GM11168 (cell line): ENCODE measurements around the gene GLYATL1B.
"Not testable (repeated sequence)": the region's sequence is repeated elsewhere in the genome, so short reads cannot be mapped to it uniquely, and the experiment has no call there.

Experiments used
- in situ Hi-C: fragments of 300-500 bp; cut with MboI; formaldehyde crosslinking; loops from one replicate; pipeline ENCODE4 v1.12.0; 2022; ENCODE audit warnings: low sequenced_read_pairs; ENCODE audit not compliant: unreplicated experiment

GLYATL1B gene

GRCh38 chr11:59086007-59086406, at the start of gene GLYATL1B:
Gene GLYATL1B, plus strand, starts transcription at chr11:59086307. Its CDS starts 0 bp downstream, at chr11:59086307.
- in situ Hi-C loops = loop anchor here (5.0 kb wide), 1 partner anchor 44 kb away; no protein-coding TSS in a partner anchor

DNA sequence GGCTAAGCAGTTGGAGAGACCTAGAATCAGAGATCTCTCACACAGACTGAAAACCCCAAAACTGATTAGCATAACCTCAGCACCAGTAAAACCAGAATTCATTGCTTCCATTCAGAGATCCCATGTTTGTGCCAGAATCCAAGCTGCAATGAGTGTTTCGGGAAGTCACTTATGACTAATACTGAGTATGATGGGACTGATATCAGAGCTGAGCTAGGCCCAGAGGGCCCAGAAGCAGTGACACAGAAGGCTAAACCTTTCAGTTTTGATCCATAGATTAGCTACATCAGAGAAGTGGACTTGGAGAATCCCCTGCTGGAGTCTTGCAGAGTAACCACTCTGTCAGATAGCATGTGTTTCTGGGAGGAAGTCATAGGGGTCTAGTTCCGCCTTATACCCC, 49.6 kb upstream of the GLYATL1B start:
- in situ Hi-C loops = not testable (repeated sequence)

- in situ Hi-C loops = not testable (repeated sequence)
Measured at GRCh38 chr11:59037434-59037833, 48.7 kb upstream of the GLYATL1B start.

DNA sequence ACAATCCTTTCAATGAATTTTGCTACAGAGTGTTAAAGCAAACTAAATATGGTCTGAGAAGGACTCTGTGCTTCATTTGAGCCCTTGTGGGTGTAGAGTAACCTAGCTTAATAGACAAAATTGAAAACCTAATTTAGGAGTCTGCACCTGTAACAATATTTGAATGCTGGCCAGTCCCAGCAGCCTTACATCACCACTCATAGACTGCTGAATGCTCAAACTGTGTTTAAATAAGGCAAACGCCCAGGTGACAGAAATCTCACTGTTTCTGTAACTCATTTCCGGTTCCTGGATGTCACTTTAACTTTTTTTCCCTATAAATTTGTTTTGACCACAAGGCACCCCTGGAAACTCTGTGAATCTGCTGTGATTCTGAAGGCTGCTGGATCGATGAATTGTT, 45.5 kb upstream of the GLYATL1B start:
- in situ Hi-C loops = loop anchor here (5.0 kb wide), 1 partner anchor 47 kb away; the partner anchor contains the start of gene GLYATL1B

- in situ Hi-C loops = not testable (repeated sequence)
Measured at GRCh38 chr11:59051383-59051782, 34.7 kb upstream of the GLYATL1B start.

DNA sequence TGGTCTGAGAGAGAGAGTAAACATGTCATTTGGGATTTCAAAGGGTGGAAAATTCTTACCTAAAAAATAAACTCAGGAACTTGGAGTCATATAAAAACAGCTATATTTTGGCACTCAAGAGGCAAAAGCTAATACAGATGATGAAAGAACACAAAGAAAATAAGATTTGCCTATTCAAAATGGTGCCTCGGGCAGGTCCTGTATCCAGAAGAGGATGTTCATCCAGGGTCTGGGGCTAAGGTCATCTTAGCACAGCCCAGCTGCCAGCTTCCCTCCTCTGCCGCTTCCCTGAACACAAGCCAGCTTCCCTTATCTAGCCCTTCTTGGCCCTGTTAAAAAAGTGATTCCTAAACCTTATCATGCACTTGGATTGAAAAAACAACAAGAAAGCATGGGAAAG, 33.8 kb upstream of the GLYATL1B start:
- in situ Hi-C loops = not testable (repeated sequence)

DNA sequence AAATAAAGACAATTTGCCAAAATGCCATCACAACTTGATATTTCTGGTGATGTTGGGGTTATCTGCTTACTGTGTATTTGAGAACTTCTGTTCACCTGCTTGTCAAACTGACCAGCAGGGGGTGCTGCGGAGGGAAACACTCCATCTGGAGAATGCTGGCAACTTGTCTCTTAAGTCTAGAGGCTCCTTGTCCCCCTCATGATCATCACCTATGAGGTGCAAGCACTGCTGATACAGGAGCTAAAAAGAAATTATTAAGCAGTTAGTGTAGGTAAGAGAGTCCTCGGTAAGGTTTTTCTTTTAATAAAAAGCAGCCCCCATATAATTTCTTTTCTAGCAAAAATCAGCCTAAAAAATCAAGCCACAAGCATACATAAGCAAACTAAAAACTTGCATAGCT, 32.7 kb upstream of the GLYATL1B start:
- in situ Hi-C loops = no loop called here

GRCh38 chr11:59058120-59059033, 27.7 kb upstream of the GLYATL1B start:
- in situ Hi-C loops = loop anchor here (5.0 kb wide), 1 partner anchor 79 kb away; no protein-coding TSS in a partner anchor

- in situ Hi-C loops = not testable (repeated sequence)
Measured at GRCh38 chr11:59060096-59060495, 26.0 kb upstream of the GLYATL1B start.

DNA sequence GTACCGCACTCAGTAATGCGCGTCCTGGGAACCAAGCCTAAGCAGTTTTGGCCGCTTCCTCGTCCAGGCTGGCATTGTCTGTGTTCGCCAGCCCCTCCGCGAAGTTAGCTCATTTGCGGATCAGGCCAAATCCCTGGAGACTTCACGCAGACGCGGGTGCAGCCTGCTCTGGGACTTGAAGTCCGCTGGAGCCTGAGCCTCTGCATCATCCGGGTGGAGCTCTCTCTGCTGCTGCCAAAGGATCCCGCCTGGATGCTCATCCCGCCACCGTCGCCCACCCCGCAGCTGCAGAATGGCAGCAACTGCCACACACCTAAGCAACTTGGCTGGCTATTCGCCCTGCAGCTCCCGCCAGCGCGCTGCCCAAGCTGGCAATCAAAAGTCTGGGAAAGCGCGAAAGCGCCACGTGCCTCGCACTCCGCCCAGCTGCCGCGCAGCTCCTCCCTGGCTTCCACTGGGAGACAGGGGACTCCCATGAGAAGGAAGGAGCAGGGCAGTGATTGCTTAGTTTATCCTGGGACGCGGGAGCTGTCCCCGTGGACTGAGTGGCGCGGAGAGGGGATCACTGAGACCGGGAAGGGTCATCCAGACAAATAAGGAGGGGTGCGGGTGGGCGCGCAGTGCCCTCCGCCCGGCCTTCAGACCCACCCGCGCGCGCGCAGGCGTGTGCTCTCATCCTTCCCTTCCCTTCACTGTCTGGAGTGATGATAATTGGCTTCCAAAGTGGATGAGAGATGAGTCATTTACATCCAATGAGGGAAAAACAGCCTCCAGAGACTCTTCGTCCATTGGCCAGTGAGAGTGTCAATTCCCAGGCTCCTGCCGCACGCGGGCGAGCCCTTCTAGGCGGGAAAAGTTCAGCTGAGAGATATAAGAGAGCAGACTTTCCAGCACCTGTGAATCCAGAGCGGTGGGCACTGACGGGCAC, 23.2 kb upstream of the GLYATL1B start:
- in situ Hi-C loops = no loop called here

GRCh38 chr11:59063996-59064727, 21.9 kb upstream of the GLYATL1B start:
- in situ Hi-C loops = not testable (repeated sequence)

GRCh38 chr11:59069087-59069486, 17.0 kb upstream of the GLYATL1B start:
- in situ Hi-C loops = no loop called here

GRCh38 chr11:59076876-59077571, 9.1 kb upstream of the GLYATL1B start:
- in situ Hi-C loops = no loop called here

DNA sequence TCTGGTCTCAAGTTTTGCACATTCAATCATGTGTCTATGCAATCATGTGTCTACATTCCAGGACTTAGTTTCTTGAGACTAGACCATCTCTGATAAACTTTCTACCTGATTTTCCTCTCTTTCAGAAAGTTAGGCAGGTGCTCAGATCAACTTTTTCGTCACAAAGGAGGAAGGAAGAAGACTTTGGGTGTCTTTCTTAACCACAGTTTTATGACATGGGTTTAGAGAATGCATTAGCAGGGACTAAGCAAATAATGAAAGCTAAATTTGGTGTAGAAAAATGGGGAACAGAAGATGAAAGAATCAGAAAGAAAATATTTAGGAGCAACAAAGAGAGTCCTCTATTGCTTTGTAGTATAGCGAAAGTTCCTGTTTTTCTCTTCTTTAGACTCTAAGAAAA, 7.7 kb upstream of the GLYATL1B start:
- in situ Hi-C loops = no loop called here

DNA sequence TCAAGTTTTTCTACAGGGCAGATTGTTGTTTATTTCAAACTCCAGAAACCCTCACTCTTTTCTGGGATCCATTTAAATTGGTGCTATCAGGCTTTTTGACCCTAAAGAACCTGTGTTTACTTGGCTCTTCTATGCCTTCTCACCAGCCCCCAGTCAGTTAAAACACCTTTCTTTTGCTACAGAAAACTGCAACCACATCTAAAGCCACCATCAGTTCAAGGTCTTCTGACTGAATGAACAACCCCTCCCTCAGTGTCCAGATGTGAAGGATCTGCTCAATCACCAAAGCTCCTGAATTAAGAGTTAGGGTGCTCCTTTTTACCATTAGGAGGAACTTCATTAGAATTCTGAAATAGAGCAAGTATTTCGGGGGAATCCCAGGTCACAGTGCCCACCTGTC, 7.0 kb upstream of the GLYATL1B start:
- in situ Hi-C loops = no loop called here

DNA sequence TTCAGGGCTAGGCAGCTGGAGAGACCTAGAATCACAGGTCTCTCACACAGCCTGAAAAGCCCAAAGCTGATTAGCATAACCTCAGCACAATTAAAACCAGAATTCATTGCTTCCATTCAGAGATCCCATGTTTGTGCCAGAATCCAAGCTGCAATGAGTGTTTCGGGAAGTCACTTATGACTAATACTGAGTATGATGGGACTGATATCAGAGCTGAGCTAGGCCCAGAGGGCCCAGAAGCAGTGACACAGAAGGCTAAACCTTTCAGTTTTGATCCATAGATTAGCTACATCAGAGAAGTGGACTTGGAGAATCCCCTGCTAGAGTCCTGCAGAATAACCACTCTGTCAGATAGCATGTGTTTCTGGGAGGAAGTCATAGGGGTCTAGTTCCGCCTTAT, 5.7 kb upstream of the GLYATL1B start:
- in situ Hi-C loops = not testable (repeated sequence)

- in situ Hi-C loops = not testable (repeated sequence)
Measured at GRCh38 chr11:59081430-59082020, 4.6 kb upstream of the GLYATL1B start.

DNA sequence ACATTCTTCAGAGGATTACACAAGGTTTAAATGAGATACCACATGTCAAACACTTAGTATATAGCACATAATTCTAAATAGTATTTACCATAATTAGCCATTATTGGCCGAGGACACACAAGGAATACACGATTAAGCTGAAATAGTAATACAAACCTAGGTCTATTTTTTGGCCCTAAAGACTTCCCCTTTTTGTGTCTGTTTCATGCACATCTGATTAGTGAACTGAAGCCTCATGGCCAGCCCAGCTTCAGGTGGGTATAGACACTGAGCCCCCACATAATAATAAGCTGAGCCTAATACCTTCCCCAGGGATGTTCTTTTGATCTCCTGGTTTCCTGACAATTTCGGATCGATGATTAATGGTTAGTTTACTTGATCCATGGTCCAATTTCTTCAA, 2.1 kb downstream of the GLYATL1B start:
- in situ Hi-C loops = loop anchor here (5.0 kb wide), 1 partner anchor 46 kb away; no protein-coding TSS in a partner anchor

DNA sequence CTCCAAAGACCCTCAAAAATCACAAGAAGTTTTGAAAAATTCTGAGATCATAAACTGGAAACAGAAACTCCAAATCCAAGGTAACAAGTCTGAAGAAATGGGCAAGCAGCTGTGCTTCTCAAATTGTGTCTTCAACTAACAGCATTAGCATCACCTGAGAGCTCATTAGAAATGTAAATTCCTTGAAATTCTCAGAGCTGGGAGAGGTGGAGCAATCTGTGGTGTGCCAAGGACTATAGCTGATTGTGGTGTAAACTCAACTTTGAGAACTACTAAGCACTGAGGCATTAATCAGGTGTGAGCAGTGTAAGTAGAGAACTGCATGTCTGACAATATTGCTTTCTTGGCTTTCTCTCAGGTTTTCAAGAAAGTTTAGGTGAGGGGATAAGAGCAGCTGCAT, 7.5 kb downstream of the GLYATL1B start:
- in situ Hi-C loops = not testable (repeated sequence)
